SK-N-SH treated with all-trans-retinoic acid at 6 μM for 48 hours (cell line): Measurements from ENCODE around the gene NFATC3.

Experiments used
- ATAC-seq: fragments of 200-7000 bp; cut with Tn5 transposase; 3 replicates; pipeline ENCODE4 v1.9.1; 2020; ENCODE audit warnings: mild to moderate bottlenecking, moderate library complexity
- ESRRG ChIP-seq: fragments of 250-450 bp; sonication (Bioruptor Pico); IDR thresholded peaks from 2 replicates; pipeline ENCODE4 v1.6.1; 2021; ENCODE audit warnings: mild to moderate bottlenecking
- PATZ1 ChIP-seq: fragments of 250-450 bp; sonication (Bioruptor Pico); IDR thresholded peaks from 2 replicates; pipeline ENCODE4 v1.8.0; 2020; ENCODE audit warnings: mild to moderate bottlenecking, moderate library complexity, borderline replicate concordance
- PPARA ChIP-seq: fragments of 250-450 bp; sonication (Bioruptor Pico); IDR thresholded peaks from 2 replicates; pipeline ENCODE4 v1.5.0; 2020; ENCODE audit warnings: mild to moderate bottlenecking, borderline replicate concordance
- SNAI2 ChIP-seq: fragments of 250-450 bp; sonication (Bioruptor Pico); IDR thresholded peaks from 2 replicates; pipeline ENCODE4 v1.5.0; 2020; ENCODE audit warnings: mild to moderate bottlenecking, moderate library complexity
- ZNF8 ChIP-seq: fragments of 450-650 bp; formaldehyde crosslinking; IDR thresholded peaks from 2 replicates; pipeline ENCODE4 v1.5.0; 2020; ENCODE audit warnings: mild to moderate bottlenecking, moderate library complexity
- TF ChIP-seq, protein P1 (sequence below): fragments of 250-450 bp; sonication (Bioruptor Pico); IDR thresholded peaks from 2 replicates; pipeline ENCODE4 v1.5.0; 2020; ENCODE audit warnings: mild to moderate bottlenecking, moderate library complexity

Gene NFATC3

DNA sequence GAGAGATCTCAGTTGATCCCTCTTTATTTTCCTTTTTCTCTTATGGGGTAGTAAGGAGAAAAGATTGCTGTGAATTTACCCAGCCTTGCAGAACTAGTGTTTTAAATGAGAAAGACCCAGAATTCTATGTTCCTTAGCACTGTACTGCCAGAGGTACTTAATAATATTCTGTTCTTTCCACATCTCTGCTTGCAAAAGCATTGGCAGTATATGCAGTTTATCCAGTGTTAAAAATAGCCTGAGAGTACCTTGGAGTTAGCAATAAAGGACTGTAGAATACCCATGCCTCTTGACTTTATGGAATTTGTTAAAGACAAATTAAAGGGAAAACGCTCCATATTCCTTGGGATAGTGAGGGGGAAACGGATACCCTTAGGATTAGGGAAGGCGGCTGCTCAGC, 191.1 kb downstream of the NFATC3 start:
- no peak for ATAC-seq
- TF ChIP-seq ZNF8 (no peak), ESRRG (CRISPR knock-in tag) (no peak), SNAI2 (CRISPR knock-in tag) (no peak), PATZ1 (CRISPR knock-in tag) (no peak), PPARA (no peak)
- TF ChIP-seq, protein P1, sequence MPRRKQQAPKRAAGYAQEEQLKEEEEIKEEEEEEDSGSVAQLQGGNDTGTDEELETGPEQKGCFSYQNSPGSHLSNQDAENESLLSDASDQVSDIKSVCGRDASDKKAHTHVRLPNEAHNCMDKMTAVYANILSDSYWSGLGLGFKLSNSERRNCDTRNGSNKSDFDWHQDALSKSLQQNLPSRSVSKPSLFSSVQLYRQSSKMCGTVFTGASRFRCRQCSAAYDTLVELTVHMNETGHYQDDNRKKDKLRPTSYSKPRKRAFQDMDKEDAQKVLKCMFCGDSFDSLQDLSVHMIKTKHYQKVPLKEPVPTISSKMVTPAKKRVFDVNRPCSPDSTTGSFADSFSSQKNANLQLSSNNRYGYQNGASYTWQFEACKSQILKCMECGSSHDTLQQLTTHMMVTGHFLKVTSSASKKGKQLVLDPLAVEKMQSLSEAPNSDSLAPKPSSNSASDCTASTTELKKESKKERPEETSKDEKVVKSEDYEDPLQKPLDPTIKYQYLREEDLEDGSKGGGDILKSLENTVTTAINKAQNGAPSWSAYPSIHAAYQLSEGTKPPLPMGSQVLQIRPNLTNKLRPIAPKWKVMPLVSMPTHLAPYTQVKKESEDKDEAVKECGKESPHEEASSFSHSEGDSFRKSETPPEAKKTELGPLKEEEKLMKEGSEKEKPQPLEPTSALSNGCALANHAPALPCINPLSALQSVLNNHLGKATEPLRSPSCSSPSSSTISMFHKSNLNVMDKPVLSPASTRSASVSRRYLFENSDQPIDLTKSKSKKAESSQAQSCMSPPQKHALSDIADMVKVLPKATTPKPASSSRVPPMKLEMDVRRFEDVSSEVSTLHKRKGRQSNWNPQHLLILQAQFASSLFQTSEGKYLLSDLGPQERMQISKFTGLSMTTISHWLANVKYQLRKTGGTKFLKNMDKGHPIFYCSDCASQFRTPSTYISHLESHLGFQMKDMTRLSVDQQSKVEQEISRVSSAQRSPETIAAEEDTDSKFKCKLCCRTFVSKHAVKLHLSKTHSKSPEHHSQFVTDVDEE (CRISPR knock-in tag), result no peak
